Liver (tissue), 9 donors: ENCODE measurements around the gene NR2F2. TPM values are rescaled to one million over a fixed set of nuclear protein-coding genes. Genes with fewer than 3 reads are reported as not detected.

Experiments
- DNase-seq: peaks from one replicate; pipeline ENCODE4 v3.0.0-alpha.2; 2017; ENCODE audit warnings: low spot score
- H3K27ac ChIP-seq, 2 donors: one replicate each; pipeline ENCODE4 v1.7.0; 2013; ENCODE audit warnings: inconsistent platforms in 2 of 2, low read length in 2 of 2, control low read depth in 1 of 2, low read depth in 1 of 2, mild to moderate bottlenecking in 1 of 2
- H3K27me3 ChIP-seq, 4 donors: one replicate each; pipeline versions ENCODE4 v1.6.1 to v1.7.0; 2013; ENCODE audit warnings: low read length in 3 of 4, inconsistent platforms in 1 of 4, mild to moderate bottlenecking in 1 of 4, moderate library complexity in 1 of 4; ENCODE audit not compliant: control insufficient read depth in 4 of 4, insufficient read depth in 4 of 4
- H3K36me3 ChIP-seq, 4 donors: one replicate each; pipeline versions ENCODE4 v1.6.1 to v1.7.0; 2013; ENCODE audit warnings: low read length in 3 of 4, mild to moderate bottlenecking in 3 of 4, low read depth in 1 of 4, moderate library complexity in 1 of 4; ENCODE audit not compliant: control insufficient read depth in 4 of 4, insufficient read depth in 3 of 4
- H3K4me1 ChIP-seq, 4 donors: one replicate each; pipeline versions ENCODE4 v1.6.1 to v1.7.0; 2013; ENCODE audit warnings: low read length in 3 of 4, mild to moderate bottlenecking in 3 of 4, moderate library complexity in 1 of 4; ENCODE audit not compliant: control insufficient read depth in 4 of 4, insufficient read depth in 4 of 4
- H3K4me3 ChIP-seq, 3 donors: one replicate each; pipeline versions ENCODE4 v1.6.1 to v1.7.0; 2013; ENCODE audit warnings: low read length in 3 of 3, control low read depth in 1 of 3, low read depth in 1 of 3, mild to moderate bottlenecking in 1 of 3
- H3K9ac ChIP-seq, 2 donors: one replicate each; pipeline ENCODE4 v1.7.0; 2013; ENCODE audit warnings: low read length in 2 of 2, mild to moderate bottlenecking in 2 of 2, moderate library complexity in 2 of 2, control low read depth in 1 of 2, low read depth in 1 of 2
- H3K9me3 ChIP-seq, 4 donors: one replicate each; pipeline versions ENCODE4 v1.6.1 to v1.7.0; 2013; ENCODE audit warnings: low read length in 3 of 4; ENCODE audit not compliant: control insufficient read depth in 4 of 4
- ATF3 ChIP-seq: IDR thresholded peaks from 2 replicates; pipeline ENCODE4 v1.6.1; 2016; ENCODE audit warnings: antibody characterized with exemption
- CTCF ChIP-seq: fragments of 150-350 bp; IDR thresholded peaks from 2 replicates; pipeline ENCODE4 v1.5.1; 2017; ENCODE audit warnings: improper control_type of control experiment, low read depth, low read length; ENCODE audit not compliant: missing input control
- EGR1 ChIP-seq, 2 donors: IDR thresholded peaks; 2 replicates each; pipeline ENCODE4 v1.6.1; 2016 to 2018; ENCODE audit warnings: antibody characterized with exemption in 2 of 2, low read depth in 2 of 2
- FOXA1 ChIP-seq: IDR thresholded peaks from 2 replicates; pipeline ENCODE4 v1.6.1; 2016; ENCODE audit warnings: antibody characterized with exemption
- FOXA2 ChIP-seq: IDR thresholded peaks from 2 replicates; pipeline ENCODE4 v1.6.1; 2016; ENCODE audit warnings: antibody characterized with exemption
- GABPA ChIP-seq, 2 donors: IDR thresholded peaks in 1 of 2; conservative IDR thresholded peaks in 1 of 2; 2 replicates each; pipeline ENCODE4 v1.6.1; 2016; ENCODE audit warnings: antibody characterized with exemption in 2 of 2, mild to moderate bottlenecking in 1 of 2, moderate library complexity in 1 of 2
- HNF4A ChIP-seq, 2 donors: conservative IDR thresholded peaks; 2 replicates each; pipeline ENCODE4 v1.6.1; 2016; ENCODE audit warnings: antibody characterized with exemption in 2 of 2, mild to moderate bottlenecking in 2 of 2
- HNF4G ChIP-seq: IDR thresholded peaks from 2 replicates; pipeline ENCODE4 v1.6.1; 2016; ENCODE audit warnings: antibody characterized with exemption
- JUND ChIP-seq, 2 donors: IDR thresholded peaks; 2 replicates each; pipeline ENCODE4 v1.6.1; 2016; ENCODE audit warnings: antibody characterized with exemption in 2 of 2
- MAX ChIP-seq: IDR thresholded peaks from 2 replicates; pipeline ENCODE4 v1.6.1; 2016; ENCODE audit warnings: antibody characterized with exemption
- NR2F2 ChIP-seq: IDR thresholded peaks from 2 replicates; pipeline ENCODE4 v1.6.1; 2016; ENCODE audit warnings: antibody characterized with exemption
- RAD21 ChIP-seq, 2 donors: IDR thresholded peaks; 2 replicates each; pipeline ENCODE4 v1.6.1; 2016; ENCODE audit warnings: antibody characterized with exemption in 2 of 2, mild to moderate bottlenecking in 2 of 2
- REST ChIP-seq: IDR thresholded peaks from 2 replicates; pipeline ENCODE4 v1.6.1; 2016; ENCODE audit warnings: antibody characterized with exemption, mild to moderate bottlenecking
- RXRA ChIP-seq, 2 donors: IDR thresholded peaks; 2 replicates each; pipeline ENCODE4 v1.6.1; 2017 to 2018; ENCODE audit warnings: antibody characterized with exemption in 2 of 2, mild to moderate bottlenecking in 1 of 2
- SP1 ChIP-seq: IDR thresholded peaks from 2 replicates; pipeline ENCODE4 v1.6.1; 2018; ENCODE audit warnings: antibody characterized with exemption, mild to moderate bottlenecking
- TAF1 ChIP-seq: conservative IDR thresholded peaks from 2 replicates; pipeline ENCODE4 v1.6.1; 2016; ENCODE audit warnings: antibody characterized with exemption, mild to moderate bottlenecking
- YY1 ChIP-seq: IDR thresholded peaks from 2 replicates; pipeline ENCODE4 v1.6.1; 2016; ENCODE audit warnings: antibody characterized with exemption, mild to moderate bottlenecking
- ZBTB33 ChIP-seq: IDR thresholded peaks from 2 replicates; pipeline ENCODE4 v1.6.1; 2016; ENCODE audit warnings: antibody characterized with exemption
- WGBS: extraction: QIAGEN DNeasy Blood & Tissue Kit; methylation state at CpG from one replicate; pipeline ENCODE4 v1.1.7; 2013; 5-methylcytosine and 5-hydroxymethylcytosine counted together
- polyA plus RNA-seq, 2 donors: library from polyadenylated mRNA; stranded (reverse) in 1 of 2; unstranded in 1 of 2; fragments of 200-250 nt in 1 of 2; fragments of >200 nt in 1 of 2; fragmentation: Nextera tagmentation in 1 of 2; extraction: Ambion mirVana in 1 of 2; gene quantifications; one replicate each; pipeline versions ENCODE4 v1.2.1 to v1.2.3, GENCODE V29; 2013 to 2015
- total RNA-seq, 2 donors: library from RNA; depleted of rRNA; stranded (reverse); fragments of >200 nt; gene quantifications; one replicate each; pipeline ENCODE4 v1.2.3, GENCODE V29; 2014
- donor health status: healthy.
- donor health status: healthy.
- donor health status: healthy.
- donor health status: healthy.
- donor health status: healthy.

Gene NR2F2
- total and polyA plus RNA-seq, 4 donors = 5.9 to 22.4 (median 9.2) TPM

- TF ChIP-seq ZBTB33 = no peak
- peak; percentile 68 for TF ChIP-seq NR2F2
- TF ChIP-seq SP1 = peak; percentile 15
- TF ChIP-seq FOXA2 = no peak
- no peak for TF ChIP-seq GABPA (IDR thresholded peaks at IDR 0.05 in 1 of 2, conservative IDR thresholded peaks at IDR 0.05 in 1 of 2)
- peak; percentile 47 for TF ChIP-seq YY1
- peak in 1 of 2 donors; percentile 23 for TF ChIP-seq RXRA (IDR thresholded peaks at IDR 0.05)
- peak; percentile 6 for TF ChIP-seq FOXA1
- TF ChIP-seq HNF4A (conservative IDR thresholded peaks at IDR 0.05) = peak; percentile 20 to 35
Measured at GRCh38 chr15:96345560-96346399, 15.3 kb downstream of the NR2F2 start (continued).

GRCh38 chr15:96346409-96346970 is 16.0 kb downstream of the NR2F2 start:
- Histone ChIP-seq H3K27ac (peak overlapping the region; percentile 64 to 73), H3K4me3 (peak overlapping the region in 1 of 3 donors; percentile 65), H3K9me3 (no peaks in the 10 kb centered on the region), H3K36me3 (no peaks in the 10 kb centered on the region), H3K4me1 (peaks cover 7 to 30% (median 20%) of the 10 kb centered on the region in 4 donors), H3K27me3 (no peaks in the 10 kb centered on the region), H3K9ac (peak overlapping the region in 1 of 2 donors; percentile 63)
- TF ChIP-seq NR2F2 (no peak), ATF3 (no peak), GABPA (IDR thresholded peaks at IDR 0.05 in 1 of 2, conservative IDR thresholded peaks at IDR 0.05 in 1 of 2) (no peak), MAX (no peak), RAD21 (IDR thresholded peaks at IDR 0.05) (no peak), ZBTB33 (no peak), FOXA2 (no peak), HNF4A (conservative IDR thresholded peaks at IDR 0.05) (no peak), CTCF (no peak), REST (no peak), JUND (IDR thresholded peaks at IDR 0.05) (no peak), SP1 (no peak), YY1 (no peak), TAF1 (no peak), EGR1 (IDR thresholded peaks at IDR 0.05; ENCODE audit: low read depth in 2 of 2) (no peak), RXRA (IDR thresholded peaks at IDR 0.05) (no peak), FOXA1 (no peak), HNF4G (no peak)
- 53% methylated on average over 6 of the region's 6 CpGs for WGBS
- DNase-seq = no peak
